GM18870 (cell line): ENCODE results near the gene PIGZ.
"Not testable (repeated sequence)": the region's sequence is repeated elsewhere in the genome, so short reads cannot be mapped to it uniquely, and the experiment has no call there.

Experiments used
- ATAC-seq: cut with Tn5 transposase; IDR thresholded peaks from one replicate; pipeline ENCODE4 v1.9.1; 2021; ENCODE audit warnings: moderate library complexity; ENCODE audit not compliant: unreplicated experiment

The PIGZ gene

GRCh38 chr3:196962108-196962929 lies 6.3 kb downstream of the PIGZ start:
- ATAC-seq, result no peak

- ATAC-seq, result no peak
Measured at GRCh38 chr3:196954832-196955231, 13.8 kb downstream of the PIGZ start.

GRCh38 chr3:196951371-196951770 lies 17.3 kb downstream of the PIGZ start:
- ATAC-seq, result no peak

GRCh38 chr3:196949750-196950149 lies 18.9 kb downstream of the PIGZ start:
- ATAC-seq, result no peak

GRCh38 chr3:196949285-196949619 lies 19.4 kb downstream of the PIGZ start:
- ATAC-seq, result no peak

GRCh38 chr3:196948442-196949284 lies 20.0 kb downstream of the PIGZ start:
- no peak for ATAC-seq

GRCh38 chr3:196947860-196948441 lies 20.7 kb downstream of the PIGZ start:
- no peak for ATAC-seq

- no peak for ATAC-seq
Measured at GRCh38 chr3:196947136-196947859, 21.3 kb downstream of the PIGZ start.

GRCh38 chr3:196944037-196944790 lies 24.4 kb downstream of the PIGZ start:
- ATAC-seq, result not testable (repeated sequence)

- no peak for ATAC-seq
Measured at GRCh38 chr3:196942915-196943277, 25.7 kb downstream of the PIGZ start.

GRCh38 chr3:196942226-196942914 lies 26.3 kb downstream of the PIGZ start, which contains the start of gene NCBP2:
Gene NCBP2 (minus strand): TSS chr3:196942528. CDS start chr3:196942503, 25 bp downstream.
- ATAC-seq, result peak; percentile 79

- ATAC-seq, result peak; percentile 14
Measured at GRCh38 chr3:196941729-196942225, 26.9 kb downstream of the PIGZ start.

- no peak for ATAC-seq
Measured at GRCh38 chr3:196938576-196938975, 30.1 kb downstream of the PIGZ start.

GRCh38 chr3:196938124-196938523 lies 30.5 kb downstream of the PIGZ start:
- no peak for ATAC-seq

- ATAC-seq, result no peak
Measured at GRCh38 chr3:196936288-196936687, 32.3 kb downstream of the PIGZ start.

- no peak for ATAC-seq
Measured at GRCh38 chr3:196932600-196932999, 36.0 kb downstream of the PIGZ start.

GRCh38 chr3:196931828-196932587 lies 36.6 kb downstream of the PIGZ start:
- no peak for ATAC-seq

GRCh38 chr3:196931157-196931556 lies 37.5 kb downstream of the PIGZ start:
- ATAC-seq, result no peak
